Measurements from ENCODE around the gene NUP210L. TPM values are rescaled to one million over a fixed set of nuclear protein-coding genes. Genes with fewer than 3 reads are reported as not detected.

The NUP210L gene
- total RNA-seq, 4 donors from 2014 or later = under 0.01 to 0.30 (median 0.21) TPM; not detected in 1

DNA sequence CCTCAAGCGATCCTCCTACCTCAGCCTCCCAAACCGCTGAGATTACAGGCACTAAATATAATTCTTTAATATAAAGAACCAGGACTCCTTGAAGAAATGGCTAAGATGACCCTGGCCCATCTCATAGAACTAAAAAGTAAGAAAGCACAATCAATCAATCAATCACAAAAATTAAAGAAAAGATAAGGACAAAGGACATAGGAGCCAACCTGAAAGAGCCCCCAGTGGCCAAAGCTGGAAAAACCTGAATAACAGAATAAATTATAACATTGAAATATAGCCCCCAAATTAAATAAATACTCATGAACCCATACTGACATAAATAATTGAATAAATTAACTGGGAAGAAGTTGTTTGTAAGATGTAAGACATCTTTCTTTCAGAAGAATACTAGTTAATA is 8.9 kb downstream of the NUP210L start:
- H3K27me3 ChIP-seq = no peaks in the 10 kb centered on the region
- H3K9me3 ChIP-seq = no peaks in the 10 kb centered on the region
- DNase-seq (ENCODE audit: low spot score in 2 of 2) = no peak
- H3K36me3 ChIP-seq = no peaks in the 10 kb centered on the region
- H3K4me3 ChIP-seq = no peak overlapping the region
- H3K27ac ChIP-seq = no peak overlapping the region
- WGBS, 2 donors = 89 to 99% methylated on average over 2 of the region's 2 CpGs
- TF ChIP-seq EP300 (IDR thresholded peaks at IDR 0.05) = no peak
- TF ChIP-seq POLR2A (IDR thresholded peaks at IDR 0.05) = no peak
- TF ChIP-seq CTCF (IDR thresholded peaks at IDR 0.05) = no peak
- H3K4me1 ChIP-seq = peaks cover 0 to 6% (median under 1%) of the 10 kb centered on the region in 4 donors

DNA sequence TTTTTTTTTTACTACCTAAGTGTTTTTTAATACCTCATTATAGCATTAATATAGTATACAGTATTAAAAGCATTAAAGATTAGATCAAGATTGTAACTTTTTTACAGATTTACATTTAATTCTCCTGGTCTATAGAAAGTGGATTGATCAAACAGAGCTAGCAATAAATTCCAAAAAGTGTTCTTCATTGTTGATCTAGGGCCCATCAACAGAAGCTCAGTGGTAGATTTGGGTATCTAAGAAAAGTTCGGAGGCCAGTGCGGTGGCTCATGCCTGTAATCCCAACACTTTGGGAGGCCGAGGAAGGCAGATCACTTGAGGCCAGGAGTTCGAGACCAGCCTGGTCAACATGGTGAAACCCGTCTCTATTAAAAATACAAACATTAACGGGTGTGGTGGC is 12.5 kb downstream of the NUP210L start:
- WGBS, 2 donors = 78 to 94% methylated on average over 6 of the region's 6 CpGs
- Histone ChIP-seq H3K4me1 (peaks cover 0 to 3% (median 0%) of the 10 kb centered on the region in 4 donors), H3K36me3 (no peaks in the 10 kb centered on the region), H3K4me3 (no peak overlapping the region), H3K27ac (no peak overlapping the region), H3K27me3 (no peaks in the 10 kb centered on the region), H3K9me3 (no peaks in the 10 kb centered on the region)
- TF ChIP-seq EP300 (IDR thresholded peaks at IDR 0.05) = no peak
- no peak for TF ChIP-seq CTCF (IDR thresholded peaks at IDR 0.05)
- no peak for TF ChIP-seq POLR2A (IDR thresholded peaks at IDR 0.05)
- no peak for DNase-seq (ENCODE audit: low spot score in 2 of 2)

DNA sequence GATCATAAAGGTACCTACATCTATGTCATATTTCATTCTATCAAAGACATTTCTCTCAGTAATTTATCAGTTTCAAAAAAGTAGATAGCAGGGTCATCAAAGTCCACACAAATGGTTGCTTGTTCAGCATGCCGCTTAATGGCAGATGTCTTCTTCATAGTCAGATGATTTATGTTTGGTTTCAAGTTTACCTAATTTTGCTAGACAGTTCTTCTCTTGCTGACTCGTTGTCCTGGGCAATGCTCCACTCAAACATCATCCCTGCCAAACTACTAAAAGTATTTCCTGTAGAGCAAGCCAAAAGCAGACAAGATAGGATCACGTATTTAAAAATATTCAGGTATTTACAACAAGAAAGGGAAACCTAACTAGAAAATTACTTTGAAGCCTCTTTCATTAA is 13.6 kb downstream of the NUP210L start:
- no peak for TF ChIP-seq CTCF (IDR thresholded peaks at IDR 0.05)
- no peak for TF ChIP-seq EP300 (IDR thresholded peaks at IDR 0.05)
- no peak for TF ChIP-seq POLR2A (IDR thresholded peaks at IDR 0.05)
- H3K27ac ChIP-seq = no peak overlapping the region

DNA sequence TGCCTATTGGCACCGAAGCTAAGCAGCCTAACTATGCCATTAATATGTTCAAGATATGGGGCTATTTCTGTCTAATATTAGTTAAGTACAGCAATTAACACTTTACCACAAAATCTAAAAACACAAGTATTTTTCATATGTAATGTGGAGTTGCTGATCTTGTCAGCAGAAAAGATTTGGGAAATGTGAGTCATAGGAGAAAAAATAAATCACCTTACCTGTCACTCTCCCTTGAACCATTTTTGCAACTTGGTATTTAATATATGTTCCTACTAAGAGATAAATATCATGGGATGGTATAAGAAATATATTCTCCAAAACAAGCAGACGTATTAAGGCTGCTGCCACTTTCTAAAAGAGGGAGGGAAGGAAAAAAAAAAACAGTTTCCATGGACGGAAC is 17.0 kb downstream of the NUP210L start:
- Histone ChIP-seq H3K27ac (no peak overlapping the region), H3K4me1 (peaks cover 0 to 3% (median 0%) of the 10 kb centered on the region in 4 donors), H3K4me3 (no peak overlapping the region), H3K36me3 (no peaks in the 10 kb centered on the region), H3K9me3 (no peaks in the 10 kb centered on the region), H3K27me3 (no peaks in the 10 kb centered on the region)
- TF ChIP-seq POLR2A (IDR thresholded peaks at IDR 0.05) (no peak), CTCF (IDR thresholded peaks at IDR 0.05) (no peak), EP300 (IDR thresholded peaks at IDR 0.05) (no peak)
- WGBS, 2 donors = 78 to 84% methylated on average over 3 of the region's 3 CpGs
- no peak for DNase-seq (ENCODE audit: low spot score in 2 of 2)

More for the DNA sequence above, 13.6 kb downstream of the NUP210L start:
- Histone ChIP-seq H3K9me3 (no peaks in the 10 kb centered on the region), H3K36me3 (no peaks in the 10 kb centered on the region), H3K27me3 (no peaks in the 10 kb centered on the region), H3K4me1 (peaks cover 0 to 3% (median 0%) of the 10 kb centered on the region in 4 donors), H3K4me3 (no peak overlapping the region)
- no peak for DNase-seq (ENCODE audit: low spot score in 2 of 2)
- WGBS, 2 donors = 35 to 37% methylated on average over 3 of the region's 3 CpGs

DNA sequence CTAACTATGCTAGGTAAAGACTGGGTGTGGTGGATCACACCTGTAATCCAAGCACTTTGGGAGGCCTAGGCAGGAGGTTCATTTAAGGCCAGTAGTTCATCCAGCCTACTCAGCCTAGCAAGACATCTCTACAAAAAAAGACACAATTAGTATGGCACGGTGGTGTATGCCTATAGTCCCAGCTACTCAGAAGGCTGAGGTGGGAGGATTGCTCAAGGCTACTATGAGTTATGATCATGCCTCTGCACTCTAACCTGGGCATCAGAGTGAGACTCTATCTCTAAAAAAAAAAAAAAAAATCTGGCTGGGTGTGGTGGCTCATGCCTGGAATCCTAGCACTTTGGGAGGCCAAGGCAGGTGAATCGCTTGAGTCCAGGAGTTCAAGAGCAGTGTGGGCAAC is 21.6 kb downstream of the NUP210L start:
- Histone ChIP-seq H3K27ac (no peak overlapping the region), H3K9me3 (no peaks in the 10 kb centered on the region), H3K27me3 (no peaks in the 10 kb centered on the region), H3K4me3 (no peak overlapping the region), H3K36me3 (no peaks in the 10 kb centered on the region), H3K4me1 (no peaks in the 10 kb centered on the region)
- DNase-seq (ENCODE audit: low spot score in 2 of 2) = no peak
- 91 to 100% methylated on average over 2 of the region's 2 CpGs for WGBS, 2 donors
- TF ChIP-seq EP300 (IDR thresholded peaks at IDR 0.05) (no peak), POLR2A (IDR thresholded peaks at IDR 0.05) (no peak), CTCF (IDR thresholded peaks at IDR 0.05) (no peak)

Data from tibial nerve (tissue), 4 donors.